Head of caudate nucleus (tissue), 42 donors: ENCODE measurements around the gene TLR8.

ENCODE experiments used
- DNase-seq, 42 donors: peaks; one replicate each; pipeline versions ENCODE4 v3.0.0 to v3.0.0-alpha.2; 2020 to 2021; ENCODE audit warnings: mixed read lengths in 7 of 42
- intact Hi-C: fragments of 100-400 bp; cut with DNase I; formaldehyde crosslinking; loops from one replicate; pipeline ENCODE4 v1.15.0; 2022

The TLR8 gene

DNA sequence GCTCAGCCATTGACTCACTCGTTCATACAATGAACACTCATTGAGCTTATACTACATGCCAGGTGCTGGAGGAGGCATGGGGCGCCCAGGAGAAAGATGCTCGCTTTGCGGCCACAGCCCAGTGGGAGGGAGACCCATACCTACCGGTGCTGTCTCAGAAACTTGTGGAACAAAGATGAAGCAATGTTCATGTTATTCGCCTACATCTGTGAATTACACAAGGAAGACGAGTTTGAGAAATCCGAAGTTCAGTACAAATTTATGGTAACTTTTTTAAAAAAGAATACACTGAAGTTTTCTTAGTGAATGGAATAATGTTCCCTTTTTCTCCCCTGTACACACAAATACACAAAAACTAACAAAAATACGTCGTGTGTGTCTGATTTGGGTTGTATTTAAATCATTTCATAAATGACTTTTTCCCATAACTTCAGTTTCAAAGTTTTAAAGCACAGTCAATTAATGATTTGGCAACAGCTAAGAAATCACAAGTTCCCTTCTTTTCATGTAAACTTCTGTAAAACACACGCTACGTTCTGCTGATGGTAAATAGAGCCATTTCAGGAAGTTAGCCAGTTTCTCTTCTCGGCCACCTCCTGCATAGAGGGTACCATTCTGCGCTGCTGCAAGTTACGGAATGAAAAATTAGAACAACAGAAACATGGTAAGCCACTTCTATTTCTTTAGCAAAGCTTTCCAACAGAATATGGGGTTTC is at the start of gene TLR8:
TSS of gene TLR8 (plus strand) at position 575 of the 716 bp plus-strand sequence. CDS start at position 662, 87 bp downstream.
- DNase-seq, result no peak
- intact Hi-C loops, result no loop called here

DNA sequence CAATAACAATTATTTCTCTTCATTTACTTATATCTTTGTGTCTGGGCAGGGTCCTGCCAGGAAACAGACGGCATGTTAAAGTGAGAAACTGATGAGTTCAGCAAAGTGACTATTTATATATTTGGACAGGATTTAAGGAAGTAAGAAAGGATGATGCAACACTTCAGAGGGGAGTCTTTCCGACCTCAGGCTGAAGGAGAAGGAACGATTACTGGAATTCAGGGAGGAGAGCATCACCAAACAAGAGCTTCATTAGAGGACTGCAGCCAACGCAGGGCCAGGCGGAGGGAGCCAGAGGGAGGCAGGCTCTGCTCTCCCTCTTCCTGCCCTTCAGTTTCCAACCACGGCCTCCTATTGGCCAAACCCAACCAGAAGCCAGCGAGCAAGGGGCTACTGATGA is 41.1 kb upstream of the TLR8 start:
- intact Hi-C loops, result no loop called here
- peak in 4 of 42 donors; percentile 1 to 23 (median 14) for DNase-seq

DNA sequence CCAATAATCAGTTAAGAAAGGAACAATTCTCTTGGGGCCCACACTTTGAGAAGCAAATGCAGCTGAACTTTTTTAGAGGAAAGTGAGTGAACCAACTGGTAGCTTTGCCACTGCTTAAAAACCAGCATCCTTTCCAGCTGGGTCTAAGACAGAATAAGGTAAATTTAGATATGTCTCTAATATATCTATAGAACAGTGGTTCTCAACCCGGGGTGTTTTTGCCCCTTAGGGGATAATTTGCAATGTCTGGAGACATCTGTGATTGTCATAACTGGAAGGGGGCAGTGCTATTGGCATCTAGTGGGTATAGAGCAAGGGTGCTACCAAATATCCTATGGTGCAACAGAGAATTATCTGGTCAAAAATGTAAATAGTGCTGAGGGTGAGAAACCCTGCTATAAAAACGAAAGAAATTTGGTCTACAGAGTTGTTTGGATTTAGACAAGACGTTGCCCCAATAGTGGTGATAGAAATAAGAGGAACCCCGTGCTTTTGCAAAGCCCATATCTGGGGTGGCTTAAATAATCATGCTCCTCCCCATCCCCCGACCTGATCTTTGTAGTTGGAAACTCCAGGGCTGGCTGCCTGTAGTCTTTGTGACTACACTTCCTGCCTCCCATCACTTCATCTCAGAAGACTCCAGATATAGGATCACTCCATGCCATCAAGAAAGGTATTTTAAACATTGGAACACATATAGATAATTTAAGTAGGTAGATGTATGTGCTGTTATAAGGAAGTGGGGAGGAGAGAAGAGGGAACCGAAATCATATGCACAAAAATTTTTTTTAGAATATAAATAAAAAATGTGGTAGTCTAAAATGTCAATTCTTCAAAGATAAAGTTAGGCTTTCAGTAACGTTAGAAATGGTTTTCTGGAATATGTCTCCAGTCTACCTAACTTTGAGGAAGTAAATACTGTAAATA is 39.7 kb upstream of the TLR8 start, which contains the start of gene TLR7:
TSS of gene TLR7 (plus strand) at position 622 of the 927 bp plus-strand sequence. CDS start 507 bp downstream, outside the sequence.
- no peak for DNase-seq
- intact Hi-C loops, result no loop called here

DNA sequence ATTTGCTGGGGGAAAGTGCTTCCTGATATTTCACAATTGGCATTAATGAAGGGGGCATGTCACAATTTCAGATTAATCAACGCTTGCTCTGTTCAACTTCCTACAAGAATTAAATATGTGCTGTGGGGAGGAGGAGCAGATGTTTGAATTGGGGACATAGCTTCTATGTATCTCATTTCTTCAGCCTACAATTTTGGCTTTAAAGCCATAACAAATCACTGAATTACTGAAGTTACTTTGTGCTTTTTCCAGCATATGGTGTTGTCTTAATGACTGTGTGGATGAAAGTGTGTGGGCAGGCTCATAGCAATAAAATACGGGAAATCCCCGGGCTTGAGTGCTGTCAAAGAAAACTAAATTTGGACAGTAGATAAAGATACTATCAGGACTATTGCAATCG is 38.7 kb upstream of the TLR8 start:
- DNase-seq, result no peak
- intact Hi-C loops, result no loop called here

DNA sequence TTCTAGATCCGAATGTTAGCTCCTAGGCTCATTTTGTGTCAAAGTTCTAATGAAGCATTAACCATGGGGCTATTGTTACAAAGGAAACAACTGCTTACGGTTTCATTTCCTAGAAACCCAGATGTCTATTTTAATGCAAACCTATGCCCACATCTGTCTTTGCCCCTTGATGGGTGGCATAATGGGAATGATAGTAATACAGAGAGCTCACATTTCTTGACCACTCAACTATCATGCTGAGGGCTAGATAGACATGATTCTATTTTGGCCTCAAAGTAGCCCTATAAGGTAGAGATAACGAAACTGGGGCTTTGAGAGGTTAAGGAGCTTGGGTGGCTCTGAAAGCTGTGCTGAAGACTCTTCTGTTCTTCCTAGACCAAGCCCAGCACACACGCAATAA is 37.7 kb upstream of the TLR8 start:
- no peak for DNase-seq
- intact Hi-C loops, result no loop called here

DNA sequence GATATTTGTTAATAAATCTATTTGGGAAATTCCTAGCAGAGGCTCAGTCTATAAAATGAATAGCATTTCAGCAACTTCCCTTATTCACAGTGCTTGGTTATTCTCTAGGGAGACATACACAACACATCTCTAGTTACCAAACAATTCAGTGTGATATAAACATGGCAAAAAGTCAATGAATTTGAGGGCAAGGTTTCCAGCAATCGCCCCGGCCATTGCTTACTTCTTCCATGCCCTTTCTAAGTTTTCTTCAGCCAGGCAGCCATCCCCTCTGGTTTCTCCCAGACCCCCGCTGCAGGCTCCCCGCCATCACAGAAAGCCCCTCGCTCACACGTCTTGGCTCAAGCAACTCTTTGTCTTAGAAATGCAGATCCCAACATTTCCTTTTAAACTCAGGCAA is 35.2 kb upstream of the TLR8 start:
- DNase-seq, result no peak
- intact Hi-C loops, result no loop called here

DNA sequence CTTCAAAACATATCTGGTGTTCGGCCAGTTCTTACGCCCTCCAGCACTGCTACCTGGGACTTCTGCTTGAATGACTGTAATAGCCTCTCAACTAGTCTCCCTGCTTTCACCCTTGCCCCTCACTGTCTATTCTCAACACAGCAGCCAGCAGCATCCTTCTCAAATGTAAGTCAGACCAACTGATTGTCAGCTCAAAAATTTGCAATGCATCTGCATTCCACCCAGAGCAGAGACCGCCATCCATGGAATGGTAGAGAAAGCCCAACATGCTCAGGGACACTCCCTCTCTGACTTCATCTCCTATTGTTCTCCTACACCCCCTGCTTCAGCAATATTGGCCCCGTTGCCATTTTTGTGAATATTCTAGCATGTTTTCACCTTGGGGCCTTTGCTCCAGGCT is 33.7 kb upstream of the TLR8 start:
- intact Hi-C loops, result no loop called here
- DNase-seq, result no peak

DNA sequence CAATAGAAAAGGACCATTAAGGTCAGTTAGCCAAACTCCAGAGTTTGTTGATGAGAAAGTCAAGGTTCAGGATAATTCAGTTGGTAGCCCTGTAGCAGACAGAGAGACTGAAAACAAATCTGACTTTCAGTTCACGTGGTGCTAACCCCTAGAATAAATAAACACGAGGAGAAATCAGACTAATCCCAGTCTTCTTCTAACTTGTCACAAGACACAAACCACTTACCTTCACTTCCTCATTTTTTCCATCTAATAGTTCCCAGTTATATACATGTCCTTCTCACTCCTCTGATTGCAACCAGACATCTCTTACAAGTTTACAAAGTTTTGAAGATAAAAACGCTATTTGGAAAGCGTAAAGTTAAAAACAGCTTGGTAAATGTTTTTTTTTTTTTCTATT is 31.8 kb upstream of the TLR8 start:
- intact Hi-C loops, result no loop called here
- DNase-seq, result no peak

DNA sequence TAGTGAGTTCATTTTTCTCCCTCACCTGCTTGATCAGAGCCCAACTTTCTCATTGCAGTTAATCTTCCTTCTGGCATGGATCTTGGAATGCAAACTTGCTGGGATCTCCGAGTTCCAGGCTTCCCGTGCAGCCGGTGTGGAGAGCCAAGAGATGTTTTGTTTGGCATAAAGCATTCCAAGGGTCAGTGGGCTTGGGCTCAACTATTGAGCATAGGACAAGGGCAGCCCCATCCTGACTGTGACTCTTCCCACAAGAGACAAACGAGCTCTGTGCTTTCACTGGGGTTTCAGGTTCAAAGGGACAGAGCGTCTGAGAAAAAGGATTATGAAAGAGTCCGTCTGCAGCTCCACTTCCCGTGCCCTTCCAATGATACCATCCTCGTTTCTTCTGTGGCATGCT is 29.0 kb upstream of the TLR8 start:
- intact Hi-C loops, result no loop called here
- DNase-seq, result no peak

DNA sequence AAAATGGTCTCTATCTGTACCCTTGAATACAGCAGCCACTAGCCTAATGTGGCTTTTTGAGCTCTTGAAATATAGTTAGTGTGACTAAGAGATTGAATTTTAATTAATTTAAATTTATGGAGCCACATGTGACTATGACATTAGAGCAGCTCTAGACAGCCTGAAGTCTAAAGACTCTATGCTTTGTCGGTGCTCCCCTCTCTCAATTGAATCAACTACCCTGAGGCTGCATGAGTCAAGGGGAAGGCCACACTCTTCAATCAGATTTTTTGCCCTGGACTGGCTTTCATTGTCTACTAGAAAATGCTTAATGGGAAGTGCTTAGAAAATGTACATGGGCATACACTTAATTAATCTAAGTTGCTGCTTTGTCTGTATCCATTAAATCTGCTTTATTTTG is 27.9 kb upstream of the TLR8 start:
- intact Hi-C loops, result no loop called here
- no peak for DNase-seq

DNA sequence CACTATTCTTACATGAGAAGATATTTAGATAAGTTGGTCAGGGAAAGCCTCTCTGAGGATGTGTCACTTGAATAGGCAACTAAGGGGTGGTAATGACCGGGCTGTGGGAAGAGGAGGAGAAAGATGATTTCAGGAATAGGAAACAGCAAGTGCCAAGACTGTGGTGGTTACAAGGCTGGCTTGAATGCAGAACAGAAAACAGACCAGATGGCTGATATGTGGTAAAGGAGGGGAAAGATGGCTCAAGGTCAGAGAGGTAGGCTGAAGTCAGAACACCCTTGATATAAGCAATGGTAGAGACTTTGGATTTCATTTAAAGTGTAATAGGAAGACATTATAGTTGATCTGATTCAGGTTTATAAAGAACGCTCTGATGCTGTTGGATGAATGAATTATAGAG is 24.5 kb upstream of the TLR8 start:
- DNase-seq, result no peak
- intact Hi-C loops, result no loop called here

DNA sequence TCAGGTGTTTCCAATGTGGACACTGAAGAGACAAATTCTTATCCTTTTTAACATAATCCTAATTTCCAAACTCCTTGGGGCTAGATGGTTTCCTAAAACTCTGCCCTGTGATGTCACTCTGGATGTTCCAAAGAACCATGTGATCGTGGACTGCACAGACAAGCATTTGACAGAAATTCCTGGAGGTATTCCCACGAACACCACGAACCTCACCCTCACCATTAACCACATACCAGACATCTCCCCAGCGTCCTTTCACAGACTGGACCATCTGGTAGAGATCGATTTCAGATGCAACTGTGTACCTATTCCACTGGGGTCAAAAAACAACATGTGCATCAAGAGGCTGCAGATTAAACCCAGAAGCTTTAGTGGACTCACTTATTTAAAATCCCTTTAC is 20.9 kb upstream of the TLR8 start:
- DNase-seq, result no peak
- intact Hi-C loops, result no loop called here

DNA sequence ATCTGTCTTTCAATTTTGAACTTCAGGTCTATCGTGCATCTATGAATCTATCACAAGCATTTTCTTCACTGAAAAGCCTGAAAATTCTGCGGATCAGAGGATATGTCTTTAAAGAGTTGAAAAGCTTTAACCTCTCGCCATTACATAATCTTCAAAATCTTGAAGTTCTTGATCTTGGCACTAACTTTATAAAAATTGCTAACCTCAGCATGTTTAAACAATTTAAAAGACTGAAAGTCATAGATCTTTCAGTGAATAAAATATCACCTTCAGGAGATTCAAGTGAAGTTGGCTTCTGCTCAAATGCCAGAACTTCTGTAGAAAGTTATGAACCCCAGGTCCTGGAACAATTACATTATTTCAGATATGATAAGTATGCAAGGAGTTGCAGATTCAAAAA is 19.9 kb upstream of the TLR8 start:
- no peak for DNase-seq

DNA sequence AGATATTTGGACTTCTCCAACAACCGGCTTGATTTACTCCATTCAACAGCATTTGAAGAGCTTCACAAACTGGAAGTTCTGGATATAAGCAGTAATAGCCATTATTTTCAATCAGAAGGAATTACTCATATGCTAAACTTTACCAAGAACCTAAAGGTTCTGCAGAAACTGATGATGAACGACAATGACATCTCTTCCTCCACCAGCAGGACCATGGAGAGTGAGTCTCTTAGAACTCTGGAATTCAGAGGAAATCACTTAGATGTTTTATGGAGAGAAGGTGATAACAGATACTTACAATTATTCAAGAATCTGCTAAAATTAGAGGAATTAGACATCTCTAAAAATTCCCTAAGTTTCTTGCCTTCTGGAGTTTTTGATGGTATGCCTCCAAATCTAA is 19.3 kb upstream of the TLR8 start:
- intact Hi-C loops, result no loop called here
- DNase-seq, result no peak

More for the DNA sequence above, 19.9 kb upstream of the TLR8 start:
- intact Hi-C loops, result no loop called here

DNA sequence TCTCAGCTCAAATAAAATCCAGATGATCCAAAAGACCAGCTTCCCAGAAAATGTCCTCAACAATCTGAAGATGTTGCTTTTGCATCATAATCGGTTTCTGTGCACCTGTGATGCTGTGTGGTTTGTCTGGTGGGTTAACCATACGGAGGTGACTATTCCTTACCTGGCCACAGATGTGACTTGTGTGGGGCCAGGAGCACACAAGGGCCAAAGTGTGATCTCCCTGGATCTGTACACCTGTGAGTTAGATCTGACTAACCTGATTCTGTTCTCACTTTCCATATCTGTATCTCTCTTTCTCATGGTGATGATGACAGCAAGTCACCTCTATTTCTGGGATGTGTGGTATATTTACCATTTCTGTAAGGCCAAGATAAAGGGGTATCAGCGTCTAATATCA is 18.7 kb upstream of the TLR8 start:
- intact Hi-C loops, result no loop called here
- no peak for DNase-seq

DNA sequence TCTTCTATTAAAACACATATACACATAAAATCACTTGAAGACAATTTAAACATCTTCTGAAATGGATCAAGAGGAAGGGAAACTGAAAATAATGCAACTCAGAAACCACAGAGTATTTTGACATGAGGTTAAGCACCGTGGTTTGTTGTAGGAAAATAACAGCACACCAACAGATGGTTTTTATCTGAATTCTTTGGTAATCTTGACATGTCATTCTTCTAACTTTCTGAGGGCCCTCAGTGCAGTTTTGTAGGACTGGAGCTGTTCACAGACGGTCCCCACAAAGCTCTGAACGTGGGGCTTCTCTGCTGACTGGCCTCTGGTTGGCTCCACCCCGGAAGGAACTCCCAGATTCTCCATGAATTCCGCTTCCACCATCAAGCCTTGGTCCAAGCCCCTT is 16.0 kb upstream of the TLR8 start:
- intact Hi-C loops, result loop anchor here (10.0 kb wide), 1 partner anchor 76 kb away; no protein-coding TSS in a partner anchor
- no peak for DNase-seq

DNA sequence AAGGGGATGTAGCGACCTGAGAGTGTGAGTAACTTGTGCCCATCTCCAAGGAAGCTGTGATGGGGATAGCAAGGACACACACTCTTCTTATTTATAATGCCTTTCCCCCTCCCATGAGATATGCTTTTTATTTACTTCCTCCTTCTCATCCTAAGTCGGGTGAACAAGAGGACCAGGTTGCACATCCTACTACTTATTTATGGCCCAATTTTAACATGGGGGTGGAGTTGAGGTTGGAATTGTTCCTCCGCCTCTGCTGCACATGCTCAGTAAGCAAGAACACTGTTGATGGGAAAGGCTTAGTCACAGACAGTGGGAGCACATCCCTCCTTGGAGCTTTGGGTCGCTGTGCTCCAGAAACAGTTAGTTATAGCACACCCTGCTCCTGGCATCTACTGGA is 15.2 kb upstream of the TLR8 start:
- intact Hi-C loops, result loop anchor here (10.0 kb wide), 1 partner anchor 76 kb away; no protein-coding TSS in a partner anchor
- DNase-seq, result peak in 2 of 42 donors; percentile 7 to 12

DNA sequence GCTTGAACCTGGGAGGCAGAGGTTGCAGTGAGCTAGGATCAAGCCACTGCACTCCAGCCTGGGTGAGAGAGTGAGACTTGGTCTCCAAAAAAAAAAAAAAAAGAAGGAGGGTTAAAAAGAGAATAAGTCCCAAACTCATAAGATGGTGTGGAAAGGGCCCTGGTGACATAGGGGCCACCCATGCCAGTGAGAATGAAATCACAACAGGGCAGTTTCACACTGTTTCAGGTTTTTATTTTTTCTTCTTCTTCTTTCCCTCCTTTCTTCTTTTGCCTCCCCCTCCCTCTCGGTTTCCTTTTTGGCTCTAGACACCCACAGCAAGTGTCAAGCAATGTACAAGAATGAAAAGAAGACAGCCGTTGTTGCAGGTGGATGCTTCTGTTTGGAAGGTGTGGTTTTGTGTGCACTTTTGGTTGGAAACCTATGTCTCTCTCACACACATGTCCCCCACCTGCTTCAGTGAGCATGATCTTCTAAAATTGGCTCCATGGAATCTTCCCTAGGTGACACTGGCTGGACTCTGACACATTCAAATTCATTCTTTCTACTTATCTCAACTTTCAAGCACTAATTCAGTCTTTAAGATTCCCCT is 14.4 kb upstream of the TLR8 start:
- intact Hi-C loops, result loop anchor here (10.0 kb wide), 1 partner anchor 77 kb away; no protein-coding TSS in a partner anchor
- peak in 2 of 42 donors; percentile 4 to 8 for DNase-seq

DNA sequence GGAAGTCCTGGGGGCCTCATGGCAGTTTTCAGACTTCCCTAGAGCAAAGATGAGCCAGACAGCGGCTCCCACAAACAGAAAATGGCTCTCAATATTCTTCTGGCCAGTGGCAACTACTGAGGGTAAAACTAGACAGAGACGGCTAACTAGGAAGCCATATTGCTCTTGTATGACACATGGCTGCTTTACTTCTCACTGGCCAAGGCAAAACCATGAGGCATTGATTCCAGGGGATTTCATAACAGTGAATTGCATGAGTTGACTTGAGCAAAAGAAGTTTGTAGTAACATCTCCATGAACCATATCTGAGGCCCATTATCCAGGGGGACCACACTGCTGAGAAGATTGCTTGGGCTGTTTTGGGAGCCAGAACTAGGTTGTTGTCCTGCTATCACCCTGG is 13.7 kb upstream of the TLR8 start:
- intact Hi-C loops, result loop anchor here (10.0 kb wide), 1 partner anchor 78 kb away; no protein-coding TSS in a partner anchor
- no peak for DNase-seq
